Stimulated activated CD8-positive, alpha-beta memory T cell treated with anti-CD3 and anti-CD28 coated beads, Interleukin-4, amount 100 ng/mL, for 24 hours (primary cell): ENCODE data around the gene TNNC1.

Experiments used
- DNase-seq: peaks from one replicate; pipeline ENCODE4 v3.0.0-alpha.2; 2020; ENCODE audit warnings: low read depth

TNNC1 gene

DNA sequence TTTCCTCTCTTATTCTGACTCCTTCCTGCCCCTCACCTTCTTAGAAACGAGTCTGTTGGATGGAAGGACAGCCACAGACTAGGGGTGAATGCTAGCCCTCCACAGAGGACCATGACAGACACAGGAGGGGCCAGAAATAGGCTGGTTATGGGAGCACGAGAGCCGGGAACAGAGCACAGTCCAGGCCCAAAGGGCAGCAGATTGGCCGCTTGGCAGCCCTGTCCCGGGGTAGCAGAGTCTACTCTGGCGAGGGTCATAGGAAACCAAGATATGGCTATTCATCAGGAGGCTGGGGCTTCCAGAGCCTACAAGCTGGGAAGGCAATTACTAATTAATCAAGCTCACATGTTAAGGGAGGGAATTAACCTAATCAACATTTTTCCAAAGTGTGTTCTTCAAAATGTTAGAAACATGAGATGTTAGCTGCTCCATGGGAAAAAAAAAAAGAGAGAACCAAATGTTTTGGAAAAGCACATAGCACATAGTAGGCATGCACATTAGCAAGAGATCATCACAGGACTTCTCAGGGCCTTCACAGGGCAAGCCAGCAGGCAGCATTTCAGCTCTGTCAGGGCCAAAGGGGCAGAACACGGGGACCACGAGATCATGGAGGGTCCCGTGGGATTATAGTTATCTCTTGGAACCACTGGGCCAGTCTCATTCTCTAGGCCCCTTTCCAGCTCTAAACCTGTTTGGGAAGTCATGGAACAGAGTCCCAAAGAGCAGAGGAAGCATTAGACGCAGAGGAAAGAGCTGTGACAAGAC lies 22.2 kb downstream of the TNNC1 start:
- no peak for DNase-seq

DNA sequence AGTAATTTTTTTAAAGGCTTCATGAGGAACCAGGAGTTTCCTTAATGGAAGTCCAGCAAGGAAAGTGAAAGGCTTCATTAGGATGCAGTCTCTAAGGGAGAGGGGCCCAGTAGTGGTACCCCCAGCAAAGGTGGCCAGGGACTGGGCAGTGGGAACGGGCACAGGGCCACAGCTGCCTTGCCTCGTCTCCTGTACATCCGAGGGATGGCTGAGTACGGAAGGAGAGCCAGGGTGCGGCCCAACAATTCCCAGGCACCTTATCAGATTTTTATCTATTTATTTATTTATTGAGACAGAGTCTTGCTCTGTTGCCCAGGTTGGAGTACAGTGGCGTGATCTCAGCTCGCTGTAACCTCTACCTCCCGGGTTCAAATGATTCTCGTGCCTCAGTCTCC lies 23.4 kb downstream of the TNNC1 start:
- no peak for DNase-seq

DNA sequence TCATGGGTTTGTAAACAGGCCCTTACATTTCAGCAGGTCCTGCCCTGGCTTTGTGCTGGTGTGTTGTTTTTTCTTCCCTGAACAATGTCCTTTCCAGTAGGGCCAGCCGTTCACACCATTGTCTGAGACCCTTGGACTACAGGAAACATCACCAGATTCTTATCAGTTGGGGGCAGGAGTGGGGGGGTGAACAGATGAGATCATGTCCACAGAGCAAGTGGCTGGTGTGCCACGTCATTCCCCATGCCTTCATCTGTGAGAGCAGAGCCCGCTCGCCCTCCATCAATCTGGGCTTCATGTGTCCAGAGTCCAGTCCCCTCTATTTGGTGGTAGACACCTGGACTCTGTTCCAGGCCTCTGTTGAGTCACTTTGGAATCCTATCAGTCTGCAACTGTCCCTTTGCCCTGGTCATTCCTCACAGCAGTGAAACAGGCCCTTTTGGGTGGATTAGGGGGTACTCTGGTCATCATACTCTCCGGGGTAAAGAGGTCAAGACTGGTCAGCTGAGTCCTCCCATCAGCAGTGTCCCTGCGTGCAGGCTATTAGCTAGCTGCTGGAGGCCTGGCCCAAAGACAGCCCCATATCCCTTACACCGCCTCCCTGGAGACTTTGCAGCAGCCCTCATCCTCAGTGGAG lies 23.9 kb downstream of the TNNC1 start:
- DNase-seq: no peak

DNA sequence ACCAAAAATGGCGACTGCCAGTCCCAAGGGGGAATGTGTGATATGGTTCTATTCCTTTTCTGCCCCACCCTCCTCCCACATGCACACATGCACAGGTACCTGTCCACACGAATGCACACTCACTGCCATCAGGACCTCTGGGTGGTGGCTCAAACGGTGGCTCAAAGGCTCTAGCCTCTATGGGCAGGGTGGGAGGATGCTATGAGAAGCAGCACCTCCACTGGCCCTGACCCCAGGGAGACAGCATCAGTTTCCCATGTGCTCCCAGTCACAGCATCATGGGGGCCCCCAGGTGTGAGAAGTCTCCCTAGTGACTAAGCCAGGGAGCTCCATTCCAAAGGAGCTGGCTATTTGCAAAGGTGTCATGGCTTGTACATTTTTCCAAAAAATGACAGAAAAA lies 24.8 kb downstream of the TNNC1 start:
- DNase-seq: no peak

DNA sequence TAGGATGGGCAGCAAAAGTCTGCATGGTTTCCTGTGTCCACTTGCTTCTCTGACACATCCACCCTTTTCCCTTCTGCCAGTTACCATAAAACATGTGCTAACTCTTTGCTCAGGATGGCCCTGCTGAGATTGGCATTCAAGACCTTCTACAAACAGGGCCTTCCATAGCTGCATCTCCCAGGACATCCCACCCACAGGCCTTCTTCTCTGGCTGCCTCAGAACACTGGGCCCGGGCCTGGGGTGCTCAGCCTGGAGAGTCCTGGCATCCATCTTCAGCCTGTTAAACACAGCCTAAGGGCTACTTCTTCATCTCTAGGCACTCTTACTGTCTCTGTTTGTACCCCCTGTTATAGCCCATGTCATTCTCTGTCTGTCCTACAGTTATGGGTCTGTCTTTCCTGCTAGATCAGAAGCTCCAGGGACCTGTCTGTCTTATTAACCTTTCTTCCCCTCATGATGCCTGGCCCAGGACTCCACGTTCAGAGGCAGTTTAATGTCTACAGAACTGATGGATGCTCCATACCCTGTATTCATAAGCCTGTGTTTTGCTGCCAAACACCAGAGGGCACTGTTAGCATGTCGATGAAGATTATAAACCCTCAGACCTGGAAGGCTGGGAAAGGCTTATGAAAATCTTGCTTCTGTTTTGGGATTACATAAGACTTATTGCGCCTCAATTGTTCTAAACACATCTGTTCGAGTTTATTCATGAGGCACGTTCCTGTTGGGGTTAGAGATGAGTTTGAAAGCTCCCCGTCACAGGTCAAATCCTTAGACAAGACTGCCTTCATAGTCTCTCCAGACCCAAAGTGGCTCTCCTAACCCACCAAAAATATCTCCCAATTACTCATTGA lies 25.5 kb downstream of the TNNC1 start:
- no peak for DNase-seq

DNA sequence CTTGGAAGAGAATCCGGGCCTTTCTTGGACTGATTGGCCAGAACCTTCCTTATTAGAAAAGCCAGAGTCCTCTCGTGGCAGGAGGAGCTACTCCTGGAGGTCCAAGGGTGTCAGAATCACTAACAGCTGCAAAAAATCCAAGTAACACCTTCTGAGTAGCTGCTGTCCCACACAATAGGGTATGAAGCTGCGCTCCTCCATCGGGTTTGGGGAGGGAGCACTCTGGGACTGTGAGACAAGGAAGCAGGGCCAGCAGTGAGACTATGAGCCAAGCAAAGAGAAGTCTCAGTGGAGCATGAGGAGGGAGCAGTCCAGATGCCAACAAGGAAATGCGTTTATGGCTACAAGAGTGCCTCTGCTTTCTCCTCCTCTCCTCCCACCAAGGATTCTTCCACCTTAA lies 30.7 kb downstream of the TNNC1 start:
- DNase-seq: no peak

DNA sequence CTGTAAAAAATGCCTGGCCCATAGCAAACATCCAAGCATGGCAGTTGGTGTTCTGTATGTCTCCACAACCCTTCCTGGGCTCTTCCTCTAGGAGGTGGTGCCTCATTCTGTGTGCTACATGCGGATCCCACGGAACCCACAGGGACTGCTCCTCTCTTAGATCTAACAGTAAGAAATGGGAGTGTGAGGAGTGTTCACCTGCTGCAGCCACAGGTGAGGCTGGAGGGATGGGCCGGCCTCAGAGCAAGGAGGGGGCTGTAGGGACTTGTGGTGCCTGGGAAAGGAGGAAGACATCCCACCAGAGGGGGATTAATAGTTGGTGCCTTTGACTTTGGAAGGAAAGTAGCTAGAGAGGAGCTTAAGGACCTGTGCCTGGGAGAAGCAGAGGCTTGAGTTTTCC lies 31.2 kb downstream of the TNNC1 start:
- DNase-seq: no peak

DNA sequence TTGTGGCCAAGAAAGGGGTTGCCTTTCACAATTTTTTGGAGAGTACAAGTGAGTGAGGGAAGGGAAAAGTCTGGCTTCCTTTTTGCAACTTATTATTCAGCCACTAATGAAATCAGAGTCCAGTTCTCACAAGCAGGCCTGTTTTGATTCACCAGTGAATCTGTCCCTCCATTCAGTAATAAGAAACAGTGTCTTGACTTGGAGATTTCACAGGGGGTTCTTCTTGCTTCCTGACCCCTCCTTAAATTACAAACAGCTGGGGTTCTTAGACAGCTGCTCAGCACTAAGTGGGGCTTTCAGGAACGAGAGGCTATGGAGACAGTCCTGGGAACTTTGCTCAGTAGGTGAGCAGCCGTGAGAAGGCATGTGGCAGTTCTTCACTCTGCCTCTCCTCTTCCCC lies 33.5 kb downstream of the TNNC1 start:
- DNase-seq: no peak

DNA sequence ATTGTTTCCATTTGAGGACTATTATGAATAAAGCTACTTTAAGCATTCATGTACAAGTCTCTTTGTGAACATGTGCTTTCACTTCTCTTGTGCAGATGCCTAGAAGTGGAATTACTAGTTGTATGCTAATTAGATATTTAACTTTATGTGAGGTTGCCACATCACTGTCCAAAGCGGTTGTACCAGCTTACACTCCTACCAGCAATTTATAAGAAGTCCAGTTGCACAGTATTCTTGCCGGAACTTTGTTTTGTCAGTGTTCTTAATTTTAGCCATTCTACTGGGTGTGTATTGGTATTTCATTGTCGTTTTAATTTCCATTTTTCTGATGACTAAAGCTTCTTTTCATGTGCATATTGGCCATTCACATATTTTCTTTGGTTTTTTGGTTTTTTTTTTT lies 38.0 kb downstream of the TNNC1 start:
- DNase-seq: no peak

DNA sequence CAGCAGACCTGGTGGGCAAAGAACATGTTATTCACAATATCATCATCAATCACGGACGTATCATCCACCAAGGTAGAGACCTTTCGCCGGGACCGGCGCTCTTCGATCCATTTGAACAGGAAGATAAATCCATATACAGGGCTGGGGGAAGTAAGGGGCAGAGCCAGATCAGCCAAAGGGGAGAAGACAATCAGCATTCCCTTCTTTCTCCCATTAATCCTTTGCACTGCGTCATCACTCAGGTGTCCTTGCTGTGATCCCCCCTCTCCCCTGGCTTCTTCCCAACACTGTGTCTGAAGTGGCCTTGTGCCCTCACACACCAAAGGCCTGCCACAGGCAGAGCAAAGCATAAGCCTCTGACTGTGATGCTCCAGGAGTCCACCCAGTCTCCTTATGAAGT lies 45.4 kb downstream of the TNNC1 start:
- DNase-seq: no peak

DNA sequence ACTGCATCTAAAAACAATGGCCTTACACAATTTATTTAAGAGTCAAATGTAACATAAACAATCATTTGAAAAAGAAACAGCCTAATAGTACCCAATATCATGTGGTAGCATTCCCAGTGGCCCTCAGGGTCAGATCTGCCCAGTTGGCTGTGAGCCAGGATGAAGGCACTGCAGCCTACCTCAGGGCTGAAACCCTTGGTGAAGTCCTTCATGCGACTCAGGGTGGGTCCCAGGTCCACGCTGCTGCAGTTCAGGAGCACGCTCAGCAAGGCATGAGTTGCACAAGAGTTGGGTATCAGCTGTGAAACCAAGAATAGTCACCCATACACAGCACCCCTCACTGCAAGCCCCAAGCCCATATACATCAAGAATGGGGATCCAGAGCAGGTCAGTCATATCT lies 46.1 kb downstream of the TNNC1 start:
- DNase-seq: no peak

DNA sequence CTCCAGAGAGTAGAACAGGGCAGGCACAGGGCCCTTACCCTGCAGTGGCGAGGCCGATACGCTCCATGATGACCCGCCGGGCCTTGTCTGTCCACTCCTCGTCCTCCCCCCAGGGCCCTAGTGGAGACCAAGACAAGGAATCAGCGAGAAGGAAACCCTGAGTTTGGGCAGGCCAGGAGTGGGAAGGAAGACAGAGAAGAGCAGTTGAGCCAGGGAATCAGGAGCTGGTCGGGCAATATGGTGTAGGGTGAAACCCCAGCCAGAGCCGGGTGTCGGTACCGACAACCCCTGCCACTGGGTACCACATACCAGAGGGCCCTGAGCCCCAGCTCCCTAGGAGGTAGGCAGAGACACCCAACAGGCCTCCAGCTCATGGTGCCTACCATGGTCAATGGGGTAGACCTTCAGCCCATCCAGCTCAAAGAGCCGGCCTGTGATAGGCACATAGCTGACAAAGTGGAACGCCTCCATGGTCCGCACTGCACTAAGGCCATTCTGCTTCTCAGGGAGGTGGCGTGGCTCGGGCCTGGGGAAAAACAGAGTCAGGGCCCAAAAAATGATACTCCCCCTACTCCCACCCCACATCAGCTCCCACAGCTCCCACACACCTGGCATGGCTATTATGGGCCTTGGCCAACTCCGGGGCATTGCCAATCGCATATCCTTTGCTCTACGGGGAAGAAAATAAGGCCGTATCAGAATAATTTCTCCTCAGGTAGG lies 46.9 kb downstream of the TNNC1 start:
- DNase-seq: no peak

DNA sequence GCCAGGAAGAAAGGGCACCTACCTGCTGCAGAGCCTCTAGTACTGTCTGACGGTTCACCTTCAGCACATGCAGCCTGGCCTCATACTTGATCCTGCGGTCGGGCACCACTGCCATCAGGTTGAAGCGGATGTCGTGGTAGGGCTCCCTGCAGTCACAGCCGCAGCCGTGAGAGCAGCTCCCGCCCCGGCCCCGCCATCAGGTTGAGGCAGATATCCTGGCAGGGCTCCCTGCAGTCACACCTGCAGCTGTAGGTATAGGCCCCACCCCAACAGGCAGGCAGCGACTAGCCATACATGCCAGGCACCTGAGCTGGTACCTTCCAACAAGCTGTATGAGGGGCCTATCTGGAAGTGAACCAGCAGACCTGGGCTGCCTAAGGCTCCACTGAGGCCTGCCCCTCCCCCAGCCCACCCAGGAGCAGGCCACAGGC lies 47.6 kb downstream of the TNNC1 start:
- DNase-seq: no peak

DNA sequence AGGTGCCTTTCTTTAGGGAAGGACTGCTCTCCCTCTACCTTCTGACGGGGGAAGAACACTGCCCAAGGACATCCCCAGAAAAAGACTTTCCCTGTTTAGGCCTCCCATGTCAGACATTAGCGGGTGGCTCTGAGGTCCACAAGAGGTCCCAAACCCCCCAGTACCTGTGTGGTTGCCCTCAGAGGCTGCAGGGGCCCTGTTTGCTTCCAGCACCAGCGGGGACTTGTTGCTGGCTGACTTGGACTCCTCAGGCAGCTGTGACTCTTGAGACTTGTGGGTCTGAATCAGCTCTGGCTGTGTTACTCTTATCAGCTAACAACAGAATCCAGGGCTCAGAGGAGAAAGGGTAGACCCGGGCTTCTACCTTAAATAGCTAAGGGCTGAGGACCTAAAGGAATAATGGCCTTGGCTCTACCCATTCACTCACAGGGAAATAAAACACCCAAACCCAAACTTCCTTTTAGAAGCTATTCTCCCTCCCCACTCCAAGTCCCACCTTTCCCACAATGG lies 48.2 kb downstream of the TNNC1 start:
- no peak for DNase-seq

DNA sequence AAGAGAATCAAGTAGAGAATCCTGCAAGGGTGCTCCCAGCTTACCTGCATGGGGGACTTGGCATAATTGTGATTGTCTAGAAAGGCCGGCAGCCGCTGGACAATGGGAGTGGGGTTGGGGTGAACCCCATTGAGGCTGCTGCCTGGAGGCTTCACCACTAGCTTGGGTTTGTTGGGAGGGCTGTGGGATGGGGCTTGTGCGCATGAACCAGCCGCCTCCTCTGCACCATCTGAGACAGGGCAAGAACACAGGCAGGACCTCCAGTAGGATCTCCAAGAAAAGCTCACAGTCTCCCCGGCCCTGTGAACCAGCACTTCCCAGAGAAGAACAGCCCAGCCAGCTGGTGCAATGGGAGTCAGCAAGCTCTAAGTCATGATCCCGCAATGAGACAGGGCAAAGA lies 48.8 kb downstream of the TNNC1 start:
- no peak for DNase-seq

DNA sequence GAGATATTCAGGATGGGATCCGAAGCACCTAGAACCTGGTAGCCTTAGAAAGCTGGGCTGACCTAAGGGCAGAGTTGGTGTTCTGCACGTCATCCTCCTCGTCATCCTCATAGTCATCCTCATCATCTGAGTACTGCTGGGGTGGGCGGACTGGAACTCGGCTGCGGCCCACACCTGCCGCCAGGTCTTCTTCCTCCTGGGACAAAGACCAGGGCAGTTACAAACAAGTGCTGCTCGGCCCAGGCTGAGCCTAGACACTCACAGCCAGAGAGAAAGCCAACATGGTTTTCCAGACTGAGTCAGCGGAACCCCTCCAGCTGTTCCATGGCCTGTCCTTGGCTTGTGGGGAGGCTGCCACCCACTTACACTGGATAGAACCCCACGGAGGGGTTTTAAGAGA lies 49.5 kb downstream of the TNNC1 start:
- no peak for DNase-seq

DNA sequence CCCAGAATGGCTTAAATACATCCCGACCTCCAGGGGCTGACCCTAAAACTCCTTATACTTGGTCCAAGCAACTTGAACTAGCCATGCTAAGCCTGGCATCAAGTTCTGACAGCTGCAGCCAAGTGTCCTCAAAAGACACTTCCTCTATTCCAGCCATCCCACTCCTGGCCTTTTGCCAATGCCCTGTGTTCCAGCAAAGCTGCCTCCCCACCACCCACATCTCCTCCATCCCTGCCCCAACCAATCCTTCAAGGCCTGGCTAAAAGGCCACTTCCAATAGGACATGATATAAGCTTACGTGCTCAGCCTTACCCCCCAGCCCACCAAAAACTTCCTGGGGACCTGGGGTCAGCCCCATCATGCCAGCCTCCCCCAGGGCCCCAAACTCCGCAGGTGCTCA lies 49.9 kb downstream of the TNNC1 start:
- no peak for DNase-seq

DNA sequence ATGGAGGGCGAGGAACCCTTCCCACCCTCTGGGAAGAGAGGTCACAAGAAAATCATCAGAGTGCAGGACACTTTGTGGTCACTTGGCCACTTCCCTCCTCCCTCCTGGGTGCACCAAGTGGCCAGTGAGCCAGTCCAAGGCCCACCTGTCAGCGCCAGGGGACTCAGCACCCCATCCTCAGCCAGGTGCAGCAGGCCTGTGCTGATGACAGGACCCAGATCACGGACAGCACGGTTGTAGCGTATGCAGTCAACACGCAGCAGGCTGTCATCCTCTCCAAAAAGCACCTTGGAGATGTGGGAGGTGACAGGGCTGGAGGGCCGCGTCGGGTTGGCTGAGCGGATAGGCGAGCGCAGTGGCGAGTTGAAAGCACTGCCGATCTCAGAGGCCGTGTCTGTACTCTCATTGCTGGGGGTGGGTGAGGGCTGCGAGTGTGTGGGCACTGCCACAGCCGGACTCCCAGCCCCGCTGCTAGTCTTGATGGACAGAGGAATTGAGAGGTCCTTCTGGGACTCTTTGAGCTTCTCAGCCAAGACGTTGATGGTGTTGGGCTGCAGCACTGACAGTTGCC lies 50.5 kb downstream of the TNNC1 start:
- DNase-seq: no peak

DNA sequence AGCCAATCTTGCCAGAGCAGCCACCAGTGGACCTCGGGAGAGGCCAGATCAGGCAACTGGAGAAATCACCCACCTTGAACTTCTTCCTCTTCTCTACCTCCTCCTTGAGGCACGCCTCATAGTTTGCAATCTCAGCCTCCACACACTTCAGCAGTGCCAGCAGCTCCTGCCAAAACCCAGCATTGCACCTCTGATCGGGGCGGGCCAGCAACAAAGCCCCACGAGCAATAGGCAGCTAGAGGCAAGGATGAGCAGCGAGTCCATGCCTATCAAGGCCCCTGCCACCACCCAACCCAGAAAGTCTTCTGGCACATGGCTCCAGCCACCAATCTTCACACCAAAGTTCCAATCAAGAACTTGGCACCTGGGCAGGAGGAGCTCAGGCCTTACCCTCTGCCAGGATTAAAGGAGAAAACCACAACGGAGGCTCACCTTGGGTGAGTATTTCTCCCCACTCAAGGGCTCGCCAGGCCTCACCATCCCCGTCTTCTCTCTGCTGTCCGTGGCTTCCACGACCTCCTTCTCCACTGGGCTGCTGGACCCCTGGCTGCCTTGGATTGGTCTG lies 51.1 kb downstream of the TNNC1 start:
- DNase-seq: no peak

DNA sequence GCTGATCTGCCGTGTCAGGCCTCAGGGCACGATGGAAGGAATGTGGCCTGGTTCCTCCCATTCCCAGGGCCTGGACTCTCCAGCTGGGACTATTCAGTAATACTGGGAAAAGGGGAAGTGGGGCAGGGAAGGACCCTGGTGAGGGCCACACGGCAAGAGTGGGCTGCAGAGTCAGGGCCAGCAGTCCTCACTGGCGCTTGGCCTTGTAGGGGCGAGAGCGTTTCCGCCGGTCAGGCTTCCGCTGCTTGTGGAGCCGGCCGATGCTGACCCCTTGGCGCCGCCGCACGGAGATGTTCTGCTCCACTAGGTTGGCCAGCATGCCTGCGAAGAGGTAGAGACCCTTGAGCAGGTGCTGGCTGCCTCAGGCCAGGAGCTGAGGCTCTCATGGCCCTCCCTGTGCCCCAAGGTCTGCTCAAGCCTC lies 51.7 kb downstream of the TNNC1 start:
- DNase-seq: no peak

DNA sequence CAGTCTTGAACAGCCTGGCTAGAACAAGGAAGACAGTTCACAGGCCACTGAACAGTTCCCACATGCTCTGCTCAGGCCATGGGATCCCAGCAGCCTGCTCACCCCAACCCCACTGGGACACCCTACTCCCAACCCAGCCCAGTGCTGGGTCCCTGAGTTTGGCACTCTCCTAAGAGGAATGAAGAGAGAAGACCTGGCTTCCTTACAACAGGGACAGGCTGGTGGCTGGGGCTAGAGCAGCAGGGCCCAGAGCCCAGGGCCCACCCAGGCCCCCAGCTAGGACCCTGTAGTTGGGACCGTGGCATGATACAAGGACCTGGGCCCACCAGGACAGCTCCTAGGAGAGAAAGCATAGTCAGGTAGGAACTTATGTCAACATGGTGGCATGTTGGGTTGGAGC lies 52.3 kb downstream of the TNNC1 start:
- no peak for DNase-seq
